ENCODE results near the gene ZNF831.

DNA sequence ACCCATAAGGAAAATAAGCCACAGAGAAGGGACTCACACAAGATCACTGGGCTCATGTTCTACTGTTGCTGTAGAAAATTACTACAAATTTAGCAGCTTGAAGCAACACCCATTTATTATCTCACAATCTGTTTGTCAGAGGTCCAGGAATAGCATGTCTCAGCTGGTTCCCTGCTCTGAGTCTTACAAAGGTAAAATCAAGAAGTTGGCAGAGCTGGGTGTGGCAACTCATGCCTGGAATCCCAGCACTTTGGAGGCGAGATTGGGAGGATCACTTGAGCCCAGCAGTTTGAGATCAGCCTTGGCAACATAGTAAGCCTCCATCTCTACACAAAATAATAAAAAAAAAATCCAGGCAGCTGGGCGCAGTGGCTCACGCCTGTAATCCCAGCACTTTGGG is 28.5 kb upstream of the ZNF831 start:
- TF ChIP-seq, protein P1, sequence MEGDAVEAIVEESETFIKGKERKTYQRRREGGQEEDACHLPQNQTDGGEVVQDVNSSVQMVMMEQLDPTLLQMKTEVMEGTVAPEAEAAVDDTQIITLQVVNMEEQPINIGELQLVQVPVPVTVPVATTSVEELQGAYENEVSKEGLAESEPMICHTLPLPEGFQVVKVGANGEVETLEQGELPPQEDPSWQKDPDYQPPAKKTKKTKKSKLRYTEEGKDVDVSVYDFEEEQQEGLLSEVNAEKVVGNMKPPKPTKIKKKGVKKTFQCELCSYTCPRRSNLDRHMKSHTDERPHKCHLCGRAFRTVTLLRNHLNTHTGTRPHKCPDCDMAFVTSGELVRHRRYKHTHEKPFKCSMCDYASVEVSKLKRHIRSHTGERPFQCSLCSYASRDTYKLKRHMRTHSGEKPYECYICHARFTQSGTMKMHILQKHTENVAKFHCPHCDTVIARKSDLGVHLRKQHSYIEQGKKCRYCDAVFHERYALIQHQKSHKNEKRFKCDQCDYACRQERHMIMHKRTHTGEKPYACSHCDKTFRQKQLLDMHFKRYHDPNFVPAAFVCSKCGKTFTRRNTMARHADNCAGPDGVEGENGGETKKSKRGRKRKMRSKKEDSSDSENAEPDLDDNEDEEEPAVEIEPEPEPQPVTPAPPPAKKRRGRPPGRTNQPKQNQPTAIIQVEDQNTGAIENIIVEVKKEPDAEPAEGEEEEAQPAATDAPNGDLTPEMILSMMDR (IDR thresholded peaks at IDR 0.05 in 2 of 3, conservative IDR thresholded peaks at IDR 0.05 in 1 of 3; ENCODE audit: borderline replicate concordance in 1 of 3, insufficient read depth in 1 of 3, low read depth in 2 of 3, low read length in 2 of 3): no peak
- TF ChIP-seq ZNF274 (IDR thresholded peaks at IDR 0.05; ENCODE audit: low read depth, low read length): no peak
- no peak for TF ChIP-seq EGR1 (IDR thresholded peaks at IDR 0.05; ENCODE audit: low read depth)
- no peak for TF ChIP-seq ELF1 (IDR thresholded peaks at IDR 0.05; ENCODE audit: borderline replicate concordance, low read depth)
- TF ChIP-seq EZH2 (IDR thresholded peaks at IDR 0.05): no peak
- TF ChIP-seq POLR2A (IDR thresholded peaks at IDR 0.05; ENCODE audit: borderline replicate concordance, extremely low read depth, insufficient read depth, insufficient read length): no peak
- no peak for TF ChIP-seq SRF (IDR thresholded peaks at IDR 0.05; ENCODE audit: low read depth)
- no peak for TF ChIP-seq TCF7L2 (IDR thresholded peaks at IDR 0.05; ENCODE audit: borderline replicate concordance, extremely low read depth, insufficient read depth, insufficient read length)
- TF ChIP-seq CEBPB (IDR thresholded peaks at IDR 0.05; ENCODE audit: low read depth): no peak
- TF ChIP-seq, protein P2, sequence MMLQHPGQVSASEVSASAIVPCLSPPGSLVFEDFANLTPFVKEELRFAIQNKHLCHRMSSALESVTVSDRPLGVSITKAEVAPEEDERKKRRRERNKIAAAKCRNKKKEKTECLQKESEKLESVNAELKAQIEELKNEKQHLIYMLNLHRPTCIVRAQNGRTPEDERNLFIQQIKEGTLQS (IDR thresholded peaks at IDR 0.05): no peak
- TF ChIP-seq, protein P3, sequence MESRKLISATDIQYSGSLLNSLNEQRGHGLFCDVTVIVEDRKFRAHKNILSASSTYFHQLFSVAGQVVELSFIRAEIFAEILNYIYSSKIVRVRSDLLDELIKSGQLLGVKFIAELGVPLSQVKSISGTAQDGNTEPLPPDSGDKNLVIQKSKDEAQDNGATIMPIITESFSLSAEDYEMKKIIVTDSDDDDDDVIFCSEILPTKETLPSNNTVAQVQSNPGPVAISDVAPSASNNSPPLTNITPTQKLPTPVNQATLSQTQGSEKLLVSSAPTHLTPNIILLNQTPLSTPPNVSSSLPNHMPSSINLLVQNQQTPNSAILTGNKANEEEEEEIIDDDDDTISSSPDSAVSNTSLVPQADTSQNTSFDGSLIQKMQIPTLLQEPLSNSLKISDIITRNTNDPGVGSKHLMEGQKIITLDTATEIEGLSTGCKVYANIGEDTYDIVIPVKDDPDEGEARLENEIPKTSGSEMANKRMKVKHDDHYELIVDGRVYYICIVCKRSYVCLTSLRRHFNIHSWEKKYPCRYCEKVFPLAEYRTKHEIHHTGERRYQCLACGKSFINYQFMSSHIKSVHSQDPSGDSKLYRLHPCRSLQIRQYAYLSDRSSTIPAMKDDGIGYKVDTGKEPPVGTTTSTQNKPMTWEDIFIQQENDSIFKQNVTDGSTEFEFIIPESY (IDR thresholded peaks at IDR 0.05; ENCODE audit: extremely low read depth, insufficient replicate concordance, low read length): no peak
- TF ChIP-seq SIN3A (IDR thresholded peaks at IDR 0.05; ENCODE audit: low read depth): no peak
